GM23338 (cell line): ENCODE data around the gene SDR42E2. TPM values are rescaled to one million over a fixed set of nuclear protein-coding genes. Genes with fewer than 3 reads are reported as not detected.

ENCODE experiments used
- ATAC-seq: fragments of 200-7000 bp; cut with Tn5 transposase; 3 replicates; pipeline ENCODE4 v1.9.1; 2020
- DNase-seq: peaks from one replicate; pipeline ENCODE4 v3.0.0-alpha.2; 2015; ENCODE audit warnings: low spot score
- H2AFZ ChIP-seq: fragments of 200-600 bp; sonication (generic); 2 replicates; pipeline ENCODE4 v1.8.0; 2016; ENCODE audit warnings: antibody characterized with exemption, mild to moderate bottlenecking, moderate library complexity
- H3F3A ChIP-seq: fragments of 200-600 bp; sonication (generic); replicated peaks from 2 replicates; pipeline ENCODE4 v1.8.0; 2017; ENCODE audit warnings: antibody characterized with exemption, mixed run types, low read depth
- H3K27ac ChIP-seq: fragments of 200-600 bp; sonication (generic); 2 replicates; pipeline ENCODE4 v1.6.1; 2016; ENCODE audit warnings: low read depth
- H3K27me3 ChIP-seq: fragments of 200-600 bp; sonication (generic); 2 replicates; pipeline ENCODE4 v1.8.0; 2016; ENCODE audit warnings: mild to moderate bottlenecking, mixed run types, moderate library complexity; ENCODE audit not compliant: insufficient read depth
- H3K36me3 ChIP-seq: fragments of 200-600 bp; sonication (generic); 2 replicates; pipeline ENCODE4 v1.8.0; 2016; ENCODE audit warnings: mild to moderate bottlenecking; ENCODE audit not compliant: insufficient read depth
- H3K4me1 ChIP-seq: fragments of 200-600 bp; sonication (generic); 2 replicates; pipeline ENCODE4 v1.8.0; 2016; ENCODE audit warnings: mild to moderate bottlenecking, moderate library complexity; ENCODE audit not compliant: insufficient read depth
- H3K4me2 ChIP-seq: fragments of 200-600 bp; sonication (generic); 2 replicates; pipeline ENCODE4 v1.7.1; 2017; ENCODE audit warnings: mixed run types
- H3K4me3 ChIP-seq: fragments of 200-600 bp; sonication (generic); 2 replicates; pipeline ENCODE4 v1.6.1; 2016; ENCODE audit warnings: mixed run types
- H3K79me2 ChIP-seq: fragments of 200-600 bp; sonication (generic); replicated peaks from 2 replicates; pipeline ENCODE4 v1.8.0; 2017; ENCODE audit warnings: mild to moderate bottlenecking; ENCODE audit not compliant: insufficient read depth
- H3K9me2 ChIP-seq: fragments of 200-600 bp; sonication (generic); 2 replicates; pipeline ENCODE4 v1.8.0; 2017; ENCODE audit not compliant: insufficient read depth
- H4K20me1 ChIP-seq: fragments of 200-600 bp; sonication (generic); replicated peaks from 2 replicates; pipeline ENCODE4 v1.8.0; 2017; ENCODE audit warnings: mild to moderate bottlenecking; ENCODE audit not compliant: insufficient read depth
- H3K27ac Mint-ChIP-seq: 2 replicates; pipeline ENCODE4 v1.8.0; 2020; ENCODE audit warnings: inconsistent platforms, mild to moderate bottlenecking, moderate library complexity, mixed read lengths
- H3K27me3 Mint-ChIP-seq: 3 replicates; pipeline ENCODE4 v1.8.0; 2022; ENCODE audit warnings: low read depth, mild to moderate bottlenecking, moderate library complexity, mixed read lengths, inconsistent platforms; ENCODE audit not compliant: insufficient read depth, poor library complexity
- H3K36me3 Mint-ChIP-seq: 3 replicates; pipeline ENCODE4 v1.8.0; 2021; ENCODE audit warnings: low read depth, mild to moderate bottlenecking, inconsistent platforms, moderate library complexity, mixed read lengths
- H3K4me1 Mint-ChIP-seq: 3 replicates; pipeline ENCODE4 v1.8.0; 2020; ENCODE audit warnings: mild to moderate bottlenecking, inconsistent platforms, mixed read lengths
- H3K4me3 Mint-ChIP-seq: 3 replicates; pipeline ENCODE4 v1.8.0; 2021; ENCODE audit warnings: moderate library complexity, mild to moderate bottlenecking, inconsistent platforms, mixed read lengths
- H3K9me3 Mint-ChIP-seq: 3 replicates; pipeline ENCODE4 v1.8.0; 2020; ENCODE audit warnings: moderate library complexity, mild to moderate bottlenecking, inconsistent platforms, mixed read lengths
- CREB1 ChIP-seq: fragments of 250-450 bp; sonication (Bioruptor Pico); IDR thresholded peaks from 2 replicates; pipeline ENCODE4 v1.5.0; 2020; ENCODE audit warnings: low read depth, mild to moderate bottlenecking, moderate library complexity
- EZH2 ChIP-seq: fragments of 200-600 bp; sonication (generic); IDR thresholded peaks from one replicate; pipeline ENCODE4 v1.8.0; 2017; ENCODE audit warnings: antibody characterized with exemption, mild to moderate bottlenecking, low read depth; ENCODE audit not compliant: unreplicated experiment
- EZH2phosphoT487 ChIP-seq: fragments of 200-600 bp; sonication (generic); IDR thresholded peaks from one replicate; pipeline ENCODE4 v1.8.1; 2018; ENCODE audit warnings: antibody characterized with exemption; ENCODE audit not compliant: unreplicated experiment
- JUNB ChIP-seq: IDR thresholded peaks from one replicate; pipeline ENCODE4 v1.6.1; 2016; ENCODE audit warnings: antibody characterized with exemption; ENCODE audit not compliant: unreplicated experiment
- NANOG ChIP-seq: IDR thresholded peaks from 2 replicates; pipeline ENCODE4 v1.6.1; 2016; ENCODE audit warnings: antibody characterized with exemption, borderline replicate concordance
- POLR2AphosphoS5 ChIP-seq: IDR thresholded peaks from 2 replicates; pipeline ENCODE4 v1.6.1; 2016; ENCODE audit warnings: antibody characterized with exemption, low read depth
- STAT1 ChIP-seq: IDR thresholded peaks from one replicate; pipeline ENCODE4 v1.6.1; 2016; ENCODE audit warnings: antibody characterized with exemption; ENCODE audit not compliant: unreplicated experiment
- ZNF114 ChIP-seq: fragments of 250-450 bp; sonication (Bioruptor Pico); IDR thresholded peaks from 2 replicates; pipeline ENCODE4 v1.5.0; 2020; ENCODE audit warnings: mild to moderate bottlenecking, moderate library complexity
- ZNF331 ChIP-seq: fragments of 250-450 bp; sonication (Bioruptor Pico); IDR thresholded peaks from 2 replicates; pipeline ENCODE4 v1.5.0; 2020; ENCODE audit warnings: low read depth, mild to moderate bottlenecking, moderate library complexity
- polyA plus RNA-seq: library from polyadenylated mRNA; unstranded; fragments of >200 nt; fragmentation: Nextera tagmentation; extraction: Ambion mirVana; gene quantifications from 2 replicates; pipeline ENCODE4 v1.2.1, GENCODE V29; 2016
- total RNA-seq: library from RNA; depleted of rRNA; stranded (reverse); fragments of >200 nt; shearing (Covaris generic); gene quantifications from 2 replicates; pipeline ENCODE4 v1.2.3, GENCODE V29; 2014
- TF ChIP-seq, protein P1 (sequence below): IDR thresholded peaks from one replicate; pipeline ENCODE4 v1.6.1; 2018; ENCODE audit warnings: antibody characterized with exemption; ENCODE audit not compliant: unreplicated experiment
- TF ChIP-seq, protein P2 (sequence below): fragments of 250-450 bp; sonication (Bioruptor Pico); IDR thresholded peaks from 2 replicates; pipeline ENCODE4 v1.5.0; 2020; ENCODE audit warnings: mild to moderate bottlenecking, moderate library complexity
- TF ChIP-seq, protein P3 (sequence below): IDR thresholded peaks from 2 replicates; pipeline ENCODE4 v1.6.1; 2016; ENCODE audit warnings: antibody characterized with exemption
- TF ChIP-seq, protein P4 (sequence below), 2 experiments: fragments of 200-600 bp in 1 of 2; sonication (generic) in 1 of 2; conservative IDR thresholded peaks; 2 replicates each; pipeline versions ENCODE4 v1.5.1 to v1.6.1; 2016 to 2017; ENCODE audit warnings: antibody characterized with exemption in 2 of 2, low read depth in 2 of 2, mild to moderate bottlenecking in 2 of 2, moderate library complexity in 1 of 2

SDR42E2 gene
- total and polyA plus RNA-seq, 2 experiments from 2014 or later: 0.15 TPM; not detected in 1

DNA sequence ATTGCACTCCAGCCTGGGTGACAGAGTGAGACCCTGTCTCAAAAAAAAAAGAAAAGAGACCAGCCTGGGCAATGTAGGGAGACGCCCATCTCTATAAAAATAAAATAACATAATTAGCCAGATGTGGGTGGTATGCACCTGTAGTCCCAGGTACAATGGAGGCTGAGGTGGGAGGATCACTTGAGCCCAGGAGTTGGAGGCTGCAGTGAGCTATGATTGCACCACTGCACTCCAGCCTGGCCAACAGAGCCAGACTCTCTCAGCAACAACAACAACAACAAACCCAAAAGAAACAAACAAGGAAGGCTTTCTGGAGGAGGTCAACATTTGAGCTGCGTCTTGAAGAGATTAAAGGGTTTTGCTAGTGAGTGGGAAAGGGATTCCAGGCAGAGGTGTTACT, 52.1 kb downstream of the SDR42E2 start:
- no peaks in the 10 kb centered on the region for H3K9me2 ChIP-seq
- H3F3A ChIP-seq: no peaks in the 10 kb centered on the region
- H2AFZ ChIP-seq: no peak overlapping the region
- Mint-ChIP-seq H3K4me3 (no peak overlapping the region), H3K4me1 (no peaks in the 10 kb centered on the region; the same call in 2 of the 3 replicates), H3K27me3 (peaks cover 9% of the 10 kb centered on the region), H3K9me3 (peaks cover 4% of the 10 kb centered on the region; the same call in 1 of the 3 replicates), H3K27ac (no peak overlapping the region), H3K36me3 (peaks cover 47% of the 10 kb centered on the region)
- no peak overlapping the region for H3K4me2 ChIP-seq
- no peaks in the 10 kb centered on the region for H3K27me3 ChIP-seq
- H3K36me3 ChIP-seq: no peaks in the 10 kb centered on the region
- TF ChIP-seq, protein P1, sequence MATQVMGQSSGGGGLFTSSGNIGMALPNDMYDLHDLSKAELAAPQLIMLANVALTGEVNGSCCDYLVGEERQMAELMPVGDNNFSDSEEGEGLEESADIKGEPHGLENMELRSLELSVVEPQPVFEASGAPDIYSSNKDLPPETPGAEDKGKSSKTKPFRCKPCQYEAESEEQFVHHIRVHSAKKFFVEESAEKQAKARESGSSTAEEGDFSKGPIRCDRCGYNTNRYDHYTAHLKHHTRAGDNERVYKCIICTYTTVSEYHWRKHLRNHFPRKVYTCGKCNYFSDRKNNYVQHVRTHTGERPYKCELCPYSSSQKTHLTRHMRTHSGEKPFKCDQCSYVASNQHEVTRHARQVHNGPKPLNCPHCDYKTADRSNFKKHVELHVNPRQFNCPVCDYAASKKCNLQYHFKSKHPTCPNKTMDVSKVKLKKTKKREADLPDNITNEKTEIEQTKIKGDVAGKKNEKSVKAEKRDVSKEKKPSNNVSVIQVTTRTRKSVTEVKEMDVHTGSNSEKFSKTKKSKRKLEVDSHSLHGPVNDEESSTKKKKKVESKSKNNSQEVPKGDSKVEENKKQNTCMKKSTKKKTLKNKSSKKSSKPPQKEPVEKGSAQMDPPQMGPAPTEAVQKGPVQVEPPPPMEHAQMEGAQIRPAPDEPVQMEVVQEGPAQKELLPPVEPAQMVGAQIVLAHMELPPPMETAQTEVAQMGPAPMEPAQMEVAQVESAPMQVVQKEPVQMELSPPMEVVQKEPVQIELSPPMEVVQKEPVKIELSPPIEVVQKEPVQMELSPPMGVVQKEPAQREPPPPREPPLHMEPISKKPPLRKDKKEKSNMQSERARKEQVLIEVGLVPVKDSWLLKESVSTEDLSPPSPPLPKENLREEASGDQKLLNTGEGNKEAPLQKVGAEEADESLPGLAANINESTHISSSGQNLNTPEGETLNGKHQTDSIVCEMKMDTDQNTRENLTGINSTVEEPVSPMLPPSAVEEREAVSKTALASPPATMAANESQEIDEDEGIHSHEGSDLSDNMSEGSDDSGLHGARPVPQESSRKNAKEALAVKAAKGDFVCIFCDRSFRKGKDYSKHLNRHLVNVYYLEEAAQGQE: no peak
- TF ChIP-seq CREB1 (CRISPR knock-in tag): no peak
- TF ChIP-seq EZH2phosphoT487: no peak
- TF ChIP-seq ZNF331 (CRISPR knock-in tag): no peak
- TF ChIP-seq, protein P2, sequence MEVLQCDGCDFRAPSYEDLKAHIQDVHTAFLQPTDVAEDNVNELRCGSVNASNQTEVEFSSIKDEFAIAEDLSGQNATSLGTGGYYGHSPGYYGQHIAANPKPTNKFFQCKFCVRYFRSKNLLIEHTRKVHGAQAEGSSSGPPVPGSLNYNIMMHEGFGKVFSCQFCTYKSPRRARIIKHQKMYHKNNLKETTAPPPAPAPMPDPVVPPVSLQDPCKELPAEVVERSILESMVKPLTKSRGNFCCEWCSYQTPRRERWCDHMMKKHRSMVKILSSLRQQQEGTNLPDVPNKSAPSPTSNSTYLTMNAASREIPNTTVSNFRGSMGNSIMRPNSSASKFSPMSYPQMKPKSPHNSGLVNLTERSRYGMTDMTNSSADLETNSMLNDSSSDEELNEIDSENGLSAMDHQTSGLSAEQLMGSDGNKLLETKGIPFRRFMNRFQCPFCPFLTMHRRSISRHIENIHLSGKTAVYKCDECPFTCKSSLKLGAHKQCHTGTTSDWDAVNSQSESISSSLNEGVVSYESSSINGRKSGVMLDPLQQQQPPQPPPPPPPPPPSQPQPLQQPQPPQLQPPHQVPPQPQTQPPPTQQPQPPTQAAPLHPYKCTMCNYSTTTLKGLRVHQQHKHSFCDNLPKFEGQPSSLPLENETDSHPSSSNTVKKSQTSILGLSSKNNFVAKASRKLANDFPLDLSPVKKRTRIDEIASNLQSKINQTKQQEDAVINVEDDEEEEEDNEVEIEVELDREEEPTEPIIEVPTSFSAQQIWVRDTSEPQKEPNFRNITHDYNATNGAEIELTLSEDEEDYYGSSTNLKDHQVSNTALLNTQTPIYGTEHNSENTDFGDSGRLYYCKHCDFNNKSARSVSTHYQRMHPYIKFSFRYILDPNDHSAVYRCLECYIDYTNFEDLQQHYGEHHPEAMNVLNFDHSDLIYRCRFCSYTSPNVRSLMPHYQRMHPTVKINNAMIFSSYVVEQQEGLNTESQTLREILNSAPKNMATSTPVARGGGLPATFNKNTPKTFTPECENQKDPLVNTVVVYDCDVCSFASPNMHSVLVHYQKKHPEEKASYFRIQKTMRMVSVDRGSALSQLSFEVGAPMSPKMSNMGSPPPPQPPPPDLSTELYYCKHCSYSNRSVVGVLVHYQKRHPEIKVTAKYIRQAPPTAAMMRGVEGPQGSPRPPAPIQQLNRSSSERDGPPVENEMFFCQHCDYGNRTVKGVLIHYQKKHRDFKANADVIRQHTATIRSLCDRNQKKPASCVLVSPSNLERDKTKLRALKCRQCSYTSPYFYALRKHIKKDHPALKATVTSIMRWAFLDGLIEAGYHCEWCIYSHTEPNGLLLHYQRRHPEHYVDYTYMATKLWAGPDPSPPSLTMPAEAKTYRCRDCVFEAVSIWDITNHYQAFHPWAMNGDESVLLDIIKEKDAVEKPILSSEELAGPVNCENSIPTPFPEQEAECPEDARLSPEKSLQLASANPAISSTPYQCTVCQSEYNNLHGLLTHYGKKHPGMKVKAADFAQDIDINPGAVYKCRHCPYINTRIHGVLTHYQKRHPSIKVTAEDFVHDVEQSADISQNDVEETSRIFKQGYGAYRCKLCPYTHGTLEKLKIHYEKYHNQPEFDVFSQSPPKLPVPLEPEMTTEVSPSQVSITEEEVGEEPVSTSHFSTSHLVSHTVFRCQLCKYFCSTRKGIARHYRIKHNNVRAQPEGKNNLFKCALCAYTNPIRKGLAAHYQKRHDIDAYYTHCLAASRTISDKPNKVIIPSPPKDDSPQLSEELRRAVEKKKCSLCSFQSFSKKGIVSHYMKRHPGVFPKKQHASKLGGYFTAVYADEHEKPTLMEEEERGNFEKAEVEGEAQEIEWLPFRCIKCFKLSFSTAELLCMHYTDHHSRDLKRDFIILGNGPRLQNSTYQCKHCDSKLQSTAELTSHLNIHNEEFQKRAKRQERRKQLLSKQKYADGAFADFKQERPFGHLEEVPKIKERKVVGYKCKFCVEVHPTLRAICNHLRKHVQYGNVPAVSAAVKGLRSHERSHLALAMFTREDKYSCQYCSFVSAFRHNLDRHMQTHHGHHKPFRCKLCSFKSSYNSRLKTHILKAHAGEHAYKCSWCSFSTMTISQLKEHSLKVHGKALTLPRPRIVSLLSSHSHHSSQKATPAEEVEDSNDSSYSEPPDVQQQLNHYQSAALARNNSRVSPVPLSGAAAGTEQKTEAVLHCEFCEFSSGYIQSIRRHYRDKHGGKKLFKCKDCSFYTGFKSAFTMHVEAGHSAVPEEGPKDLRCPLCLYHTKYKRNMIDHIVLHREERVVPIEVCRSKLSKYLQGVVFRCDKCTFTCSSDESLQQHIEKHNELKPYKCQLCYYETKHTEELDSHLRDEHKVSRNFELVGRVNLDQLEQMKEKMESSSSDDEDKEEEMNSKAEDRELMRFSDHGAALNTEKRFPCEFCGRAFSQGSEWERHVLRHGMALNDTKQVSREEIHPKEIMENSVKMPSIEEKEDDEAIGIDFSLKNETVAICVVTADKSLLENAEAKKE (CRISPR knock-in tag): no peak
- TF ChIP-seq POLR2AphosphoS5: no peak
- TF ChIP-seq NANOG: no peak
- TF ChIP-seq STAT1: no peak
- no peak for TF ChIP-seq JUNB
- TF ChIP-seq, protein P3, sequence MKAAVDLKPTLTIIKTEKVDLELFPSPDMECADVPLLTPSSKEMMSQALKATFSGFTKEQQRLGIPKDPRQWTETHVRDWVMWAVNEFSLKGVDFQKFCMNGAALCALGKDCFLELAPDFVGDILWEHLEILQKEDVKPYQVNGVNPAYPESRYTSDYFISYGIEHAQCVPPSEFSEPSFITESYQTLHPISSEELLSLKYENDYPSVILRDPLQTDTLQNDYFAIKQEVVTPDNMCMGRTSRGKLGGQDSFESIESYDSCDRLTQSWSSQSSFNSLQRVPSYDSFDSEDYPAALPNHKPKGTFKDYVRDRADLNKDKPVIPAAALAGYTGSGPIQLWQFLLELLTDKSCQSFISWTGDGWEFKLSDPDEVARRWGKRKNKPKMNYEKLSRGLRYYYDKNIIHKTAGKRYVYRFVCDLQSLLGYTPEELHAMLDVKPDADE: no peak
- TF ChIP-seq EZH2: no peak
- no peak for TF ChIP-seq ZNF114 (CRISPR knock-in tag)
- TF ChIP-seq, protein P4, sequence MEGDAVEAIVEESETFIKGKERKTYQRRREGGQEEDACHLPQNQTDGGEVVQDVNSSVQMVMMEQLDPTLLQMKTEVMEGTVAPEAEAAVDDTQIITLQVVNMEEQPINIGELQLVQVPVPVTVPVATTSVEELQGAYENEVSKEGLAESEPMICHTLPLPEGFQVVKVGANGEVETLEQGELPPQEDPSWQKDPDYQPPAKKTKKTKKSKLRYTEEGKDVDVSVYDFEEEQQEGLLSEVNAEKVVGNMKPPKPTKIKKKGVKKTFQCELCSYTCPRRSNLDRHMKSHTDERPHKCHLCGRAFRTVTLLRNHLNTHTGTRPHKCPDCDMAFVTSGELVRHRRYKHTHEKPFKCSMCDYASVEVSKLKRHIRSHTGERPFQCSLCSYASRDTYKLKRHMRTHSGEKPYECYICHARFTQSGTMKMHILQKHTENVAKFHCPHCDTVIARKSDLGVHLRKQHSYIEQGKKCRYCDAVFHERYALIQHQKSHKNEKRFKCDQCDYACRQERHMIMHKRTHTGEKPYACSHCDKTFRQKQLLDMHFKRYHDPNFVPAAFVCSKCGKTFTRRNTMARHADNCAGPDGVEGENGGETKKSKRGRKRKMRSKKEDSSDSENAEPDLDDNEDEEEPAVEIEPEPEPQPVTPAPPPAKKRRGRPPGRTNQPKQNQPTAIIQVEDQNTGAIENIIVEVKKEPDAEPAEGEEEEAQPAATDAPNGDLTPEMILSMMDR (conservative IDR thresholded peaks at IDR 0.05; ENCODE audit: low read depth in 2 of 2): no peak
- H3K27ac ChIP-seq: no peak overlapping the region
- no peaks in the 10 kb centered on the region for H3K4me1 ChIP-seq
- ATAC-seq (no peak), DNase-seq (no peak)
- 0 out of 2 replicates have a peak, but pooled peaks cover 4% of the 10 kb centered on the region for H4K20me1 ChIP-seq
- no peak overlapping the region for H3K4me3 ChIP-seq
- peaks cover 60% of the 10 kb centered on the region for H3K79me2 ChIP-seq
